Hepatocyte (in vitro differentiated cells): ENCODE data around the gene HOXB4. TPM values are rescaled to one million over a fixed set of nuclear protein-coding genes. Genes with fewer than 3 reads are reported as not detected.

Experiments used
- DNase-seq: peaks from one replicate; pipeline ENCODE4 v3.0.0-alpha.2; 2016; ENCODE audit warnings: low spot score
- H2AFZ ChIP-seq: fragments of 200-600 bp; sonication (generic); 2 replicates; pipeline ENCODE4 v1.6.0; 2016; ENCODE audit warnings: antibody characterized with exemption, mild to moderate bottlenecking
- H3K27ac ChIP-seq: fragments of 200-600 bp; sonication (generic); 2 replicates; pipeline ENCODE4 v1.5.1; 2016; ENCODE audit warnings: mild to moderate bottlenecking
- H3K27me3 ChIP-seq: fragments of 200-600 bp; sonication (generic); 2 replicates; pipeline ENCODE4 v1.6.1; 2016
- H3K36me3 ChIP-seq: fragments of 200-600 bp; sonication (generic); replicated peaks from 2 replicates; pipeline ENCODE4 v1.5.1; 2016; ENCODE audit warnings: low read depth; ENCODE audit not compliant: insufficient read depth
- H3K4me1 ChIP-seq: fragments of 200-600 bp; sonication (generic); 2 replicates; pipeline ENCODE4 v1.5.1; 2016; ENCODE audit warnings: mild to moderate bottlenecking, moderate library complexity; ENCODE audit not compliant: insufficient read depth
- H3K4me2 ChIP-seq: fragments of 200-600 bp; sonication (generic); 2 replicates; pipeline ENCODE4 v1.6.0; 2016
- H3K4me3 ChIP-seq: fragments of 200-600 bp; sonication (generic); 2 replicates; pipeline ENCODE4 v1.5.1; 2016; ENCODE audit warnings: mild to moderate bottlenecking
- H3K79me2 ChIP-seq: fragments of 200-600 bp; sonication (generic); 2 replicates; pipeline ENCODE4 v1.6.0; 2017; ENCODE audit warnings: mild to moderate bottlenecking
- H3K9me2 ChIP-seq: fragments of 200-600 bp; sonication (generic); replicated peaks from 2 replicates; pipeline ENCODE4 v1.6.0; 2017; ENCODE audit warnings: mild to moderate bottlenecking; ENCODE audit not compliant: insufficient read depth
- H3K9me3 ChIP-seq: fragments of 200-600 bp; sonication (generic); 2 replicates; pipeline ENCODE4 v1.5.1; 2016; ENCODE audit warnings: low read depth, mild to moderate bottlenecking
- H4K20me1 ChIP-seq: fragments of 200-600 bp; sonication (generic); 2 replicates; pipeline ENCODE4 v1.6.0; 2016; ENCODE audit warnings: mild to moderate bottlenecking; ENCODE audit not compliant: insufficient read depth, poor library complexity, severe bottlenecking
- EZH2 ChIP-seq: fragments of 200-600 bp; sonication (generic); IDR thresholded peaks from 2 replicates; pipeline ENCODE4 v1.6.1; 2016; ENCODE audit warnings: antibody characterized with exemption, mild to moderate bottlenecking, borderline replicate concordance
- EZH2phosphoT487 ChIP-seq: fragments of 200-600 bp; sonication (generic); IDR thresholded peaks from one replicate; pipeline ENCODE4 v1.6.1; 2018; ENCODE audit warnings: antibody characterized with exemption, mild to moderate bottlenecking, low read depth, moderate library complexity; ENCODE audit not compliant: unreplicated experiment, severe bottlenecking
- WGBS: methylation state at CpG from one replicate; pipeline ENCODE4 v1.1.6; 2016; ENCODE audit warnings: low lambda C conversion rate; ENCODE audit errors: missing lambda C conversion rate; 5-methylcytosine and 5-hydroxymethylcytosine counted together
- polyA plus RNA-seq: library from polyadenylated mRNA; unstranded; fragments of >200 nt; fragmentation: Nextera tagmentation; extraction: Ambion mirVana; gene quantifications from 2 replicates; pipeline ENCODE4 v1.2.1, GENCODE V29; 2016
- total RNA-seq: library from RNA; depleted of rRNA; stranded (reverse); fragments of >200 nt; gene quantifications from 2 replicates; pipeline ENCODE4 v1.2.3, GENCODE V29; 2014
- TF ChIP-seq, protein P1 (sequence below): fragments of 200-600 bp; sonication (generic); IDR thresholded peaks from 2 replicates; pipeline ENCODE4 v1.5.1; 2016; ENCODE audit warnings: antibody characterized with exemption, mild to moderate bottlenecking; ENCODE audit not compliant: poor library complexity

HOXB4 gene
- total and polyA plus RNA-seq, 2 experiments from 2014 or later = 1.8 to 2.2 TPM

DNA sequence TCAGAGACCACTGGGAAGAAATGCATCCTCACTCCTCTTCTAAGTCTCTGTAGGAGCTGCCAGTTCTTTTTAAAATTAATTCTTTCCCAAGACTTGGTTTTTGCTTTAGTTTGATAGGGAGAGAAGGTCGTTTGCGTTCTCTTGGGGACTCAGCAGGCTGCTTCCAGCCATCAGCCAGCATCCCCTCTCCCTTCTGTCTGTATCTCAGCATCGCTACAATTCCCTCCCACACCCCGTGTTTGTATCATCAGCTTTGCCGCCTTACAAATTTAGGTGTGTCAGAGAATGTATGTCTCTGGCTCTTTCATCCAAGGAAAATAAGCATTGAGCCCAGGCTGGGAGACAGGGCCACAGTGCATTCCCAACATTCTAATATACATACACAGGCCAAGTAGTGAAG, 21.2 kb upstream of the HOXB4 start:
- Histone ChIP-seq H3K27ac (no peak overlapping the region), H4K20me1 (no peaks in the 10 kb centered on the region), H3K4me3 (no peak overlapping the region), H3K36me3 (no peaks in the 10 kb centered on the region), H2AFZ (no peak overlapping the region), H3K4me1 (peaks cover 10% of the 10 kb centered on the region), H3K27me3 (peaks cover 98% of the 10 kb centered on the region), H3K9me2 (no peaks in the 10 kb centered on the region), H3K9me3 (no peaks in the 10 kb centered on the region), H3K4me2 (no peak overlapping the region), H3K79me2 (no peaks in the 10 kb centered on the region)
- TF ChIP-seq, protein P1, sequence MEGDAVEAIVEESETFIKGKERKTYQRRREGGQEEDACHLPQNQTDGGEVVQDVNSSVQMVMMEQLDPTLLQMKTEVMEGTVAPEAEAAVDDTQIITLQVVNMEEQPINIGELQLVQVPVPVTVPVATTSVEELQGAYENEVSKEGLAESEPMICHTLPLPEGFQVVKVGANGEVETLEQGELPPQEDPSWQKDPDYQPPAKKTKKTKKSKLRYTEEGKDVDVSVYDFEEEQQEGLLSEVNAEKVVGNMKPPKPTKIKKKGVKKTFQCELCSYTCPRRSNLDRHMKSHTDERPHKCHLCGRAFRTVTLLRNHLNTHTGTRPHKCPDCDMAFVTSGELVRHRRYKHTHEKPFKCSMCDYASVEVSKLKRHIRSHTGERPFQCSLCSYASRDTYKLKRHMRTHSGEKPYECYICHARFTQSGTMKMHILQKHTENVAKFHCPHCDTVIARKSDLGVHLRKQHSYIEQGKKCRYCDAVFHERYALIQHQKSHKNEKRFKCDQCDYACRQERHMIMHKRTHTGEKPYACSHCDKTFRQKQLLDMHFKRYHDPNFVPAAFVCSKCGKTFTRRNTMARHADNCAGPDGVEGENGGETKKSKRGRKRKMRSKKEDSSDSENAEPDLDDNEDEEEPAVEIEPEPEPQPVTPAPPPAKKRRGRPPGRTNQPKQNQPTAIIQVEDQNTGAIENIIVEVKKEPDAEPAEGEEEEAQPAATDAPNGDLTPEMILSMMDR = no peak
- no peak for TF ChIP-seq EZH2
- TF ChIP-seq EZH2phosphoT487 = no peak
- WGBS = 57% methylated on average over 5 of the region's 5 CpGs
- DNase-seq = no peak

DNA sequence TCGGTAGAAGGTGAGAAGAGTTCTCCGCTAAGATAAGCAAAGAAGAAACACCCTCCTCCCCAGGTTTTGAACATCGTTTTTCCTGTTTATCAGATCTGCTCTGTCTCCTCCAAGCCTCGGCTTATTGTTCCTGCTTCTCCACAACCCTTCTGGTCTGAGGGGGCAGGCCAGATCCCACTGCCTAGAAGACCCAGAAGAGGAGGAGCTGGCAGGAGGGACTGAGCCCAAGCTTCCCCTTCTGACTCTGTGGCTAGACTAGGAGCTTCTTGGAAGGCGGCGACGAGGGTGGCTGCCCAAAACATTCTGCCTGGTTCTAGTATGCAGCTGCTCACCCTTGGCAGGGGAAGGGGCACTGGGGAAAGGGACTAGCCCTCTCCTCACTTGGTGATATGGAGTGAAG, 20.6 kb upstream of the HOXB4 start:
- no peaks in the 10 kb centered on the region for H3K9me2 ChIP-seq
- H4K20me1 ChIP-seq = no peaks in the 10 kb centered on the region
- TF ChIP-seq, protein P1 = no peak
- no peak for TF ChIP-seq EZH2
- TF ChIP-seq EZH2phosphoT487 = no peak
- peak overlapping the region; percentile 92 for H3K4me2 ChIP-seq
- no peaks in the 10 kb centered on the region for H3K79me2 ChIP-seq
- H3K4me3 ChIP-seq = no peak overlapping the region
- 29% methylated on average over 7 of the region's 7 CpGs for WGBS
- H3K4me1 ChIP-seq = peaks cover 10% of the 10 kb centered on the region
- no peaks in the 10 kb centered on the region for H3K9me3 ChIP-seq
- no peak for DNase-seq
- H3K27me3 ChIP-seq = peaks cover 96% of the 10 kb centered on the region
- H2AFZ ChIP-seq = no peak overlapping the region
- H3K27ac ChIP-seq = peak overlapping the region; percentile 36
- no peaks in the 10 kb centered on the region for H3K36me3 ChIP-seq

DNA sequence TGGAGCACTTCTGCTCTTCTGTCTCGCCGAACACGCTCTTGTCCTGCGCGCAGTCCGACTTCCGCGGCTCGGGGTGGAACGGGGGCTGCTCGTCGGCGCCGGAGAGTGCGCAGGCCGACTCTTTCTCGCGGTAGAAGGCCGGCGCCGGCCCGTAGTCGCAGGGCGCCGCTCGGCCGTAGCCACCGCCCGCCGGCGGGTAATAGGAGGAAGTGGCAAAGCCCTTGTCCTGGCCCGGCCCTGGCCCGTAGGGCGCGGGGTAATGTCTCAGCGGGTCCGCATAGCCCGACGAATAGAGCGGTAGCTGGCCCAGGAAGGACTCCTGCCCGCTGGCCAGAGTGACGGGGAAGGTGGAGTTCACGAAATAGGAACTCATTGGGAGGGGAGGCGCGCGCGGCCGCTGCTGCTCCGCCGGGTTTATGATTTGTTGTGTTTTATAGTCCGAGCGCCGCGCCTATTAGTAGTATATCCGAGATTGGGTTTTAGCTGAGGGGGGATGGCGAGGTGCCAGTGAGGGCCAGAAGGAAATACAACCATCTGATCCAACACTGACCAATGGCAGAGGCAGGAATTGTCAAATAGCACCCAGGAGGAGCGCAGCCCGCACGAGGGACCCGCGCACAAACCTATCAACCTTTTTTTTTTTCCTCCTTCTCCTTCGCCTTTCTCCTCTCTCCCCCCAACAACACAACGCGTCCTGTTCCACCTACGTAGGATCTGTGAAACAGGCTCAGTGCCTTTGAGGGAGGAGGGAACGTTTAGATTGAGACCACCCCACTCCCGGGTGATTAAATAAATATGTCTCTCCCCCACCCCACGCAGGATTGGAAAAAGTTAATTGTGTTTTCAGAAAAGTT, 19.9 kb upstream of the HOXB4 start:
- DNase-seq = peak; percentile 41
- WGBS = 2% methylated on average over 67 of the region's 68 CpGs
- Histone ChIP-seq H3K4me1 (peaks cover 10% of the 10 kb centered on the region), H3K4me2 (peak overlapping the region; percentile 92), H3K9me3 (no peaks in the 10 kb centered on the region), H3K79me2 (no peaks in the 10 kb centered on the region), H3K4me3 (peak overlapping the region; percentile 27), H4K20me1 (no peaks in the 10 kb centered on the region), H2AFZ (peak overlapping the region; percentile 81), H3K27ac (peak overlapping the region; percentile 37), H3K36me3 (no peaks in the 10 kb centered on the region), H3K27me3 (peaks cover 95% of the 10 kb centered on the region), H3K9me2 (no peaks in the 10 kb centered on the region)
- TF ChIP-seq EZH2phosphoT487 (peak; percentile 94), EZH2 (peak; percentile 98)
- TF ChIP-seq, protein P1 = no peak
